SIG-M5 treated with dmso at 0.1 percent for 504 hours (cell line): ENCODE data around the gene ADARB2.

ENCODE experiments used
- DNase-seq: peaks from one replicate; lab custom pipeline; 2025; ENCODE audit not compliant: unreplicated experiment; lab: John Stamatoyannopoulos, UW

Gene ADARB2

DNA sequence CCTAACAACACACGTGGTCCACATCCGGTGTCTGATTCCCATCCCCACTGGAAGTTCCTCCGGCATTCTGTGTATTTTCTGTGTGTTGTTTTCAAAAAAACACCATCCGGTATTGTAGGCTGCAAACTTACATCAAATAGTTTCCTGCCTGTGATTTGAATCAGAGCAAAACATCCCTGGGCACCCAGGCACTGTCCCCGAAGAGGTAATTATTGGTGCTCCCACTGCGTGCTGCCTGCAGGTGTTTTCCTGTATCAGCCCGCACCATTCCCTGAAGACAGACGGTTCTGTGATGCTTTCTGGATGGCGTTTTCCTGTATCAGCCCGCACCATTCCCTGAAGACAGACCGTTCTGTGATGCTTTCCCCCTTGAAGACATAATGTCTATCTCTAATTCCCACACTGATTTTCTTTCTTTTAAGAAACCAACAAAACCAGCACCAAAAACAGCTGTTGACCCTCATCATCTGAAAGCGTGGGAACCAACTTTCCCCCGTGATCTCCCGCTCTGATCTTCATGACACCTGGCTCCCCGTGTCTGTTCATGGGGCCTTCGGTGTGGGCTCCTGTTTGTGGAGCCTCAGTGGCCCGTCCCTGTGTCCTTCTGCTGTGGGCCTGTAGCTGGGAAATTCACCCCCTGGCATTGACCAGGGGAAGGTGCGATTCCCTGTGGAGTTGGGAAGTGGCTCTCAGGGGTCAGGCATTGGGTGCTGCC, 205.3 kb downstream of the ADARB2 start:
- DNase-seq: no peak

- no peak for DNase-seq
These were observed 206.3 kb downstream of the ADARB2 start for GRCh38 chr10:1530871-1531517.

GRCh38 chr10:1529806-1530413, 207.4 kb downstream of the ADARB2 start:
- DNase-seq: no peak

DNA sequence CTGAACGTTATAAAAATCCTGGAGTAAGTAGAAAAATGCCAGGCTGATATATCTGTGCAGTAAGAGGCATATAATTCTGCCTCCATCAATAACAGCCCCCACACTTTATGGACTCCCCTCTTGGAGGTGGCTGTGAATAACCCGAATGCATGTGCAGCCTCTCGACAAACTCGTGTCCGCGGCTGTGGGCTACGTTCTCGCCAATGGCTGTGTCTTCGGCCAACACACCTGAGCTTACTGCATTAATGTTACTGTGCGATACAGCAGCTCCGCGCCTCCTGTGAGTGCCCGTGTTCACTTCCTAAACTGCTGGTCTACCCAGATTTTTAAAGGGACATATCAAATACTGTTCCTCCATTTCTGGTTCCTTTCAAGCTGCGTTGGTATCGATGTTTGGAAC, 209.4 kb downstream of the ADARB2 start:
- DNase-seq: no peak

DNA sequence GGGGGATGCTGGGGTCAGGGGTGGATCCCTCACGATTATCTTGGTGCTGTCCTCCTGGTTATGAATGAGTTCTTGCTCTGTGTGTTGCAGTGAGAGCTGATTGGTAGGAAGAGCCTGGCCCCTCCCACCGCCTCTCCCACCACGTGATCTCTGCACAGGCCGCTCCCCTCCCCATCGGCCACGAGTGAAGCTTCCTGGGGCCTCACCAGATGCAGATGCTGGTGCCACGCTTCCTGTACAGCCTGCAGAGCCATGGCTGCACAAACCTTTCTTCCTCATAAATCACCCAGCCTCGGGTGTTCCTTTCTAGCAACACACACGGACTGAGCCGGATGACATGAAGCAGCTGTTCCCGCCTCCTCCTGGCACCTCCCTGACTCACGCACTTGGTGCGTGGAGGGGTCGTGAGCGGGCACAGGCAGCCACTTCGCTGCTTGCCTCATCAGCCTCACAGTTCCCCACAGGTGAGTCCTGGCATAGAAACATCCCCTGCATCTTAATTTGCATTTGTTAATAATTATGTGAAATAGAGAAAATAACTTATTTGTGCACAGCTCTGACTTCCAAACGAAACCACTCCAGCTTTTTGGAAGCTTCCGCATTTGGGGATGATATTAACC, 210.8 kb downstream of the ADARB2 start:
- DNase-seq: no peak

DNA sequence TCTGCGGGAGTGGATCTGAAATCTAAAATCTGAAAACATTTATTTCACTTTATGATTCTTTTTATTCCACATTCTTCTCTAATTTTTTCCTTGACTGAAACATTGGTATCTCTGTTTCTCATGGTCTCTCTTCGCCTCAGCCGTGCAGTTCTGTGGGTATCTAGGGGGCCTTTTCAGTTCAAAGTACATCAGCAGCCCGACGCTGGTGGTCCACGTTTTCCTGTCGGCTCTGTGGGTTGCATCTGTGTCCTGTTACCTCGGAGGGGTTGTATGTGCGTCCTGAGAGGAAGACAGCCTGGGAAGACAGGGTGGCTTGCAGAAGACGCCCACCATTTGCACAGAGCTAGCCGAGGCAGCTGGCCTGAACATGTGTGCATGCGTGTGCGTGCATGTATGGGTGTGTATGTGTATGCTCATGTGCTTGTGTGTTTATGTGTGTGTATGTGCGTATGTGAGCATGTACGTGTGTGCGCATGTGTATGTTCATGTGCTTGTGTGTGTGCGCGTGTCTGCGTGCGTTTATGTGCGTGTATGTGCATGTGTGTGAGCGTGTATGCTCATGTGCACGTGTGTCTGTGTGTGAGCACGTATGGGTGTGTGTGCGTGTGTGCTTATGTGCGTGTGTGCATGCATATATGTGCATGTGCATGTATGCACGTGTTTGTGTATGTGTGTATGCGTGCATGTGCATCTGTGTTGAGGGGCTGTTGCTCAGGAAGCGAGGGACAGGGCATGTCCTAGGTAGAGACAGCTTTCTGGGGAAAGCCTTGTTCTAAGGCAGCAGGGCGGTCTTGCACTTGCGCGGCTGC, 211.8 kb downstream of the ADARB2 start:
- DNase-seq: no peak

DNA sequence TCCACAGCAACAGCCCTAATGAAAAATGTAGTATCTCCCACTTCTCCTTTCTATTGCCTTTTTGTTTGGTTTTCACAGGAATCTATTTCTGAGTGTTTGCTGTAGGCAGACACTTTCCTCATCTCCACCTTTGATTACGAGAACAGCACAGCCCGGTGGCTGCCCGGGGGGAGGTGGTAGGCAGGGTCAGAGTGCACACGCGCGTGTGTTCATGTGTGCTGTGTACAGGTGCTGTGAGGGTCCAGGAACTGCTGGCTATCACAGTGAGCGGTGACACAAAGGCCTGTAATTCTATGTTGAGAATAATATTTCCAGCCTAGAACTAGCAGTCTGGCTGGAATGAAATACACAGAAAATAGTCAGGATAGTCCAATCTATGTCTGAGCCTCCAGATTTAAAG, 212.8 kb downstream of the ADARB2 start:
- no peak for DNase-seq

DNA sequence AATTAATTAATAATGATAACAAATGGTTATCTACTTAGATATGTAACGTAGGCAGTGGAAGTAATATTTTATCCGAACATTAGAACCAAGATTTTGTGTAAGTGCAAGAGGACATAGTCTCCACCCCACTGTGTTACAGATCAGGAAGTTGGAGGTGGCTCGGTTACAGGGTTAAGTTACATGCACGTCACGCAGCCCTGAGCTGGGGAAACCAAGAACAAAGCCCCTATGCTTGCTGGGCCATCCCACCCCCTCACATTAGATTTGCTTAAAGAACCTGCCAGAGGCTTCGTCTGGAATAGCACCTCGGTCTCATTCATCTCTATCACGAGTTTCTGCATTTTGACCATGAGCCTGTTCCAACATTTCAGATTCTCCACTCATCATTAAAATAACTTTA, 214.1 kb downstream of the ADARB2 start:
- DNase-seq: no peak

DNA sequence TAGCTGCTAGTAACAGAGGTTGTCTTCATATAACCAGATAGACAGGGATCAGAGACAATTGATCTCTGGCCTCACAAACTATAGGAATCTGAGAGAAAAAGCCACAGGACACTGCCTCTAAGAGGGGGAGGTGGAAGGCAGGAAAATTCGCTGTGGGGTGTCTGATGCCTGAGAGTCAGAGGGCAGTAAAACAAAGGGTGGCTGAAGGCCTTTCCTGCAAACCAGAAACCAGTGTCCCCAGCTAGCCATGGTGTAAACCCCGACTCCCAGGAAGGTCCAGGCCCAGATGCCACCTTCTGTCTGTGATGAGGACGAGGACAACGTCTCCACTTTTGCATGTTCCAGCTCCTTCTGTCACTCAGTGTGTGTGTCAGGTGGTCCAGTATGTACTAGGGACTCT, 215.1 kb downstream of the ADARB2 start:
- DNase-seq: no peak

- no peak for DNase-seq
These were observed 215.6 kb downstream of the ADARB2 start for GRCh38 chr10:1521741-1522140.

- DNase-seq: no peak
These were observed 216.3 kb downstream of the ADARB2 start for GRCh38 chr10:1520909-1521565.

DNA sequence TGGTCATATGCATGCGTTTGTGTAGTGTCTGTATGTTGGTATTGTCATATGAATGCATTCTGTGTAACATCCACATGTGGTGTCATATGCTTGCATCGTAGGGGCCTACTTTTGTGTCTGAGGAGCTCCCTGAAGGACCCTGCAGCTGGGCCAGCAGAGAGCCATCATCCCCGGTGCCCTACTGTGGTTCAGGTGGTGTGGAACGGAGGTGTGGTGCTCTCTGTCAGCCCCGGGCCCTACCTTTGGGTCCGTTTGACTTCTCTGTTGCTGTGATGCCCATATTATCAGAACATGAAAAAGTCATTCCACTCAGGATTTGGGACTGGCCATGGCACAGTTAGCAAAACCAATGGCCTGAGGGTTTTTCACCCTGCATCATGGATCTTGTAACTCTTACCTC, 217.9 kb downstream of the ADARB2 start:
- DNase-seq: no peak

GRCh38 chr10:1517684-1518083, 219.6 kb downstream of the ADARB2 start:
- DNase-seq: no peak

DNA sequence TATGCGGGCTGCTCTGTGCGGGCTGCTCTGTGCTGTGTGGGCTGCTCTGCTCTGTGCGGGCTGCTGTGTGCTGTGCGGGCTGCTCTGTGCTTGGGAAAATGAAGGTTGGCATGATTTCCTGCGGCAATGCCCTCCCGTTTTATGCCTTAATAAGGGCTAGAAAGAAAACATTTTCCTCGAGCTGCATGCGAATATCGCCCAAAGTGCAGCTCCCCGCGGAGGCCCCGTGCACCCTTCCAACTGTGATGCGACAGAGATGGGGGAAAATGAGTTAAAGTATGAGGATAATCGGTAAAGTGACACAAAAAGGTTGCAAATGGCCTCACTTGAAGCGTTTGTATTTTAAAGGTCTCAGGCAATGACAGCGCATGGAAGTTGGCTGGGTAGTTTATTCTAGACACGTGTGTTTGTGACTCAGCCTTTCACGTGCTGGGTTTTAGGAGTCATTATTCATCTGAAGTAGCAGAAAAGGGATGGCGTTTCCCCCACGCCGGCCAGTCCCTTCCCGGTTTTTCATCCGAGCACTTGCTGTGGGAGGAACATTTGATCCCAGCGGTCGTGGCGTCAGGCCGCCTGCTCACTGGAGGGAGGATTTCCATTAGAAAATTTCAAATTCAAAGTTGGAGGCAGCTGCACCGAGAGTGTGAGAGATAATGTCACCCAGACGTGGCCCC, 220.7 kb downstream of the ADARB2 start:
- DNase-seq: no peak

DNA sequence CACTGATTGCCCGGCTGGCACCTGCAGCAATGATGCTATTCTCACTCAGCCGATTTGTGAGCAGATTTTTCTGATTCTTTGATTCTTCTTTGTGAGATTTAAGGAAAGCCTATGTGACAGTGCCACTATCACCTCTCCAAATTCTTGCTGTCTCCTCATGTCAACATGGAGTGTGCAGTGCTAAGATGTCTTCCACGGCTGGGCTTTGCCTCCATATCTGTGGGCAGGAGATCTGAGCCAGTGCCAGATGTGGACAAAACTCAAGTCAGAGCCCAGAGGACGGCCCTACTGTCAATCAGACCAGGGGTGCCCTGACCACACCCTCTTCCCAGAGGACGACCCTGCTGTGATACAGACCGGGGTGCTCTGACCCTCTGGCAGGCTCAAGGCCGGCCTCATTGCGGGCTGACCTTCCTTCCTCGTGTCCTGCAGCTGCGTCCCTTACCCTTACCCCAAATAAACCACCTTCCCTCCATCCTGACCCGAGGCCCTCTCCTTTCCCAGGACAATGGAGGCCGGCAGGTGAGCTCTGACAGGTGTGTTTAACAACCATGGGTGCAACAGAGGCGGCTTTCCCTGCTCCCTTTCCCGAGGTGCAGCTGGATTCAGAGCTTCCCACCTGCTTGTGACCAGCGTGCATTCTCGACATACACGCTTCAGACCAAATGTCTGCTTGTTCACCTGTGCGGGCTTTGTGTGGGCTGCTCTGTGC, 221.4 kb downstream of the ADARB2 start:
- no peak for DNase-seq

DNA sequence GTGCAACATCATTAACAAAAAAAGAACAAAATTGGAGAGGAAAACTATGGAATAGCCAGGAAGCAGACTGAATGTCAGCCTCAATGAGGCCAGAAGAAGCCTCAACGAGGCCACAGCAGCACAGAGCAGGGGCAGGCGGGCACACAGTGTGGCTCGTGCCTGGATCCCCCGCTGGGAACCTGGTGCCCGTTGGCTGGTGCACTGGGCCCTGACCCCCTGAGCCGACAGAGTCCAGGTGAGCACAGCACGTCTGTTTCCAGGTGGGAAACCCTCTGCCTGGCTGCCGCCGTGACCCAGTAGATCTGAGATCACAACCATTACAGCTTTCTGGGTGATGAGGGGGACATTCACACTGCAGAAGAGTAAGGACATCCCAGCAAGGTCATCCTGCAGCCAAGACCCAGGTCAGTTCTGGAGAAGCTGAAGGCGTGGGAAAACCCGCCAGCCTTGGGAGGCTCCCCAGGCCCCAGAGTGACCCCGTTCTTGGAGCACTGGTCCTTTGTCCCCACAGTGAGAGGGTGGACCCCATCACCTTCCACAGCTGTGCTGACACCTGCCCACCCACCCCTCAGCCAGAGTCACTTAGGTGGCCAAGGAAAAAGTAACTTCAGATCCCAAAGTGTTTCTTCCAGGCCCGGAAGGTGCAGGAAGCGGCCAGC, 222.1 kb downstream of the ADARB2 start:
- DNase-seq: no peak

DNA sequence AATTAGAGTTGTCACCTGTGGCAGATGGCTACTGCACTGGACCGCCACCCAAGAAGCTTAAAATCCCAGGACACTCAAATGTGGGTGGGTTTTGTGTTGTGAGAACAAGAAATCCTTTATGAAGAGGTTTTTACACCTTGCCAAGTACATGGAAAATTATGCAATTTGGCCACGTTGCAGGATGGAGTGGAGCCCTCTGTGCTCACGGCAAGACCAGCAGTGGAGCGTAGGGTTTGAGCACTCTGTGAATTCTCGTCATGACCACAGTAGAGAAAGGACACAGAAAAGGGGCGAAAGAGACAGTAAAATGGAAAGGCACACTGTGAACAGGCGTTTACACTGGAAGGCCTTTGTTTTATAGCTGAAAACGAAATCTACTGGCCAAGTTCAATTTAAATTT, 222.6 kb downstream of the ADARB2 start:
- no peak for DNase-seq

DNA sequence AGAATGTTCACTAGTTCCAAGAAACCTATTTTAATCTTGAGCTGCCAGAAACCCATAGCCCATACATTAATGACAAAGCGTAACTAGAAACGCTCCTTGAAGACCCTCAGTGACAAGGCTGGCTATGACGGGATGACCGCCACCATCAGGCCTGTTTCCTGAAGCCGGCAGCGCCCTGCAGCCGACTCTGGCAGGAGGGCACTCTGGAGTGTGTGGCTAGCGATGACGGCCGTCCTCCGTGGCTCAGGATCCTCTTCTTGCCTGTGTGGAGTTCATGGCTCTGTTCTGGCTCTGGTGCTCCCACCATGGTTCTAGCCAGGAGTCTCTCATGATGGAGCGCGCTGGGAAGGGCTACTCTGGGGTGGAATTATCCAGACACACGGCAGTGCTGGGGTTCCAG, 224.1 kb downstream of the ADARB2 start:
- DNase-seq: no peak

- no peak for DNase-seq
These were observed 228.3 kb downstream of the ADARB2 start for GRCh38 chr10:1509011-1509530.
